Lower leg skin (tissue), 3 donors: Measurements from ENCODE around the gene BCAR3.

Source experiments
- POLR2A ChIP-seq, 2 donors: fragments of 450-650 bp; IDR thresholded peaks; one replicate each; pipeline ENCODE4 v1.6.1; 2016 to 2017; ENCODE audit warnings: antibody characterized with exemption in 2 of 2, mild to moderate bottlenecking in 1 of 2, moderate library complexity in 1 of 2
- TF ChIP-seq, protein P1 (sequence below), 3 donors: fragments of 450-650 bp; IDR thresholded peaks; one replicate each; pipeline ENCODE4 v1.5.1; 2016; ENCODE audit warnings: antibody characterized with exemption in 3 of 3, mild to moderate bottlenecking in 3 of 3, moderate library complexity in 2 of 3

DNA sequence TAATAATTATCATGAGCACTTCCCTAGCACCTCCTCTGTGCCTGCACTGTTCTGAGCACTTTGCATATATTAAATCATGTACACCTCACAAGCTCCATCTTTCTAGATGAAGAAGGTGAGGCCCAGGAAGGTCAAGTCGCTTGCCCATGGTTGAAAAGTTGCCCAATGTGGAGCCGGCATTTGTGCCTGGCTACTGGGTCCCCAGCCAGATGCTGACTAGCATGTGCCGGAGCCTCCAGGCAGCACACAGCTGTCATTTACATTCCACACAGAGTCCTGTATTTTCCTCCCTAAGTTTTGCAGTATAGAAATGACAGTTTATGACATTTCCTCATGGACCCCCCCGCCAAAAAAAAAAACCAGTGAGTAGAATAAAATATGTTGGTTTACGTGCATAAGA, 94.3 kb downstream of the BCAR3 start:
- TF ChIP-seq, protein P1, sequence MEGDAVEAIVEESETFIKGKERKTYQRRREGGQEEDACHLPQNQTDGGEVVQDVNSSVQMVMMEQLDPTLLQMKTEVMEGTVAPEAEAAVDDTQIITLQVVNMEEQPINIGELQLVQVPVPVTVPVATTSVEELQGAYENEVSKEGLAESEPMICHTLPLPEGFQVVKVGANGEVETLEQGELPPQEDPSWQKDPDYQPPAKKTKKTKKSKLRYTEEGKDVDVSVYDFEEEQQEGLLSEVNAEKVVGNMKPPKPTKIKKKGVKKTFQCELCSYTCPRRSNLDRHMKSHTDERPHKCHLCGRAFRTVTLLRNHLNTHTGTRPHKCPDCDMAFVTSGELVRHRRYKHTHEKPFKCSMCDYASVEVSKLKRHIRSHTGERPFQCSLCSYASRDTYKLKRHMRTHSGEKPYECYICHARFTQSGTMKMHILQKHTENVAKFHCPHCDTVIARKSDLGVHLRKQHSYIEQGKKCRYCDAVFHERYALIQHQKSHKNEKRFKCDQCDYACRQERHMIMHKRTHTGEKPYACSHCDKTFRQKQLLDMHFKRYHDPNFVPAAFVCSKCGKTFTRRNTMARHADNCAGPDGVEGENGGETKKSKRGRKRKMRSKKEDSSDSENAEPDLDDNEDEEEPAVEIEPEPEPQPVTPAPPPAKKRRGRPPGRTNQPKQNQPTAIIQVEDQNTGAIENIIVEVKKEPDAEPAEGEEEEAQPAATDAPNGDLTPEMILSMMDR (IDR thresholded peaks at IDR 0.05): no peak
- no peak for TF ChIP-seq POLR2A (IDR thresholded peaks at IDR 0.05)
